GM19351 (cell line): ENCODE data around the gene DSC2.

ENCODE experiments used
- ATAC-seq: cut with Tn5 transposase; IDR thresholded peaks from one replicate; pipeline ENCODE4 v1.9.1; 2021; ENCODE audit warnings: mild to moderate bottlenecking, moderate library complexity; ENCODE audit not compliant: unreplicated experiment

DSC2 gene

GRCh38 chr18:31099450-31100230 lies 2.6 kb downstream of the DSC2 start:
- ATAC-seq, result no peak

GRCh38 chr18:31098878-31099277 lies 3.3 kb downstream of the DSC2 start:
- ATAC-seq, result no peak

- ATAC-seq, result no peak
These were observed 4.6 kb downstream of the DSC2 start for GRCh38 chr18:31097666-31098065.

- no peak for ATAC-seq
These were observed 8.3 kb downstream of the DSC2 start for GRCh38 chr18:31093880-31094279.

- ATAC-seq, result no peak
These were observed 8.9 kb downstream of the DSC2 start for GRCh38 chr18:31093294-31093693.

GRCh38 chr18:31091350-31091749 lies 10.9 kb downstream of the DSC2 start:
- ATAC-seq, result no peak

- no peak for ATAC-seq
These were observed 13.7 kb downstream of the DSC2 start for GRCh38 chr18:31088532-31088931.

- ATAC-seq, result no peak
These were observed 22.2 kb downstream of the DSC2 start for GRCh38 chr18:31079973-31080372.

GRCh38 chr18:31077878-31078277 lies 24.3 kb downstream of the DSC2 start:
- no peak for ATAC-seq

GRCh38 chr18:31072175-31072574 lies 30.0 kb downstream of the DSC2 start:
- ATAC-seq, result no peak

- ATAC-seq, result no peak
These were observed 32.0 kb downstream of the DSC2 start for GRCh38 chr18:31070206-31070605.

- ATAC-seq, result no peak
These were observed 36.0 kb downstream of the DSC2 start for GRCh38 chr18:31066266-31066665.

GRCh38 chr18:31065036-31065773 lies 37.0 kb downstream of the DSC2 start:
- ATAC-seq, result no peak

- ATAC-seq, result peak; percentile 84
These were observed 38.1 kb downstream of the DSC2 start for GRCh38 chr18:31064130-31064529.

GRCh38 chr18:31061945-31062344 lies 40.3 kb downstream of the DSC2 start:
- no peak for ATAC-seq

- no peak for ATAC-seq
These were observed 43.3 kb downstream of the DSC2 start for GRCh38 chr18:31058897-31059296.

- no peak for ATAC-seq
These were observed 44.3 kb downstream of the DSC2 start for GRCh38 chr18:31057917-31058316.

GRCh38 chr18:31057051-31057450 lies 45.2 kb downstream of the DSC2 start:
- ATAC-seq, result no peak

- ATAC-seq, result no peak
These were observed 45.9 kb downstream of the DSC2 start for GRCh38 chr18:31056296-31056695.

GRCh38 chr18:31050635-31051034 lies 51.6 kb downstream of the DSC2 start:
- ATAC-seq, result no peak

- no peak for ATAC-seq
These were observed 53.0 kb downstream of the DSC2 start for GRCh38 chr18:31049189-31049588.

GRCh38 chr18:31048216-31048615 lies 54.0 kb downstream of the DSC2 start:
- no peak for ATAC-seq
